ENCODE data around the gene CORO1A.

DNA sequence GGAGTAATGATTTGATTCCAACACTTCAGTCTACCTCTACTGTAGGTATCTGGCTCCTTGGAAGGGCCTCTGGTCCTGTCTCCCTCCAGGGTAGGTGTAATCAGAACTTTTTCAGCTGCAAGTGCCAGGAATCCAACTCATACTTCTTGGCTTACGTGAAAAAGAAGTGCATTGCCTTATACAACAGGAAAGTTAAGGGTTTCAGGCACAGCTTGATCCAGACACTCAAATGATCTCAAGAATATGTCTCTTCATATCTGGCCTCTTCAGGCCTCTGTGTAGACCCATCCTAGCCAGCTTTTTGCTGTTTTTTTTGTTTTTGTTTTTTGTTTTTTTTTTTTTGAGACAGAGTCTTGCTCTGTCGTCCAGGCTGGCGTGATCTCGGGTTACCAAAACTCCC, 4.2 kb upstream of the CORO1A start:
- TF ChIP-seq POLR2AphosphoS5 (IDR thresholded peaks at IDR 0.05): no peak
- TF ChIP-seq, protein P1, sequence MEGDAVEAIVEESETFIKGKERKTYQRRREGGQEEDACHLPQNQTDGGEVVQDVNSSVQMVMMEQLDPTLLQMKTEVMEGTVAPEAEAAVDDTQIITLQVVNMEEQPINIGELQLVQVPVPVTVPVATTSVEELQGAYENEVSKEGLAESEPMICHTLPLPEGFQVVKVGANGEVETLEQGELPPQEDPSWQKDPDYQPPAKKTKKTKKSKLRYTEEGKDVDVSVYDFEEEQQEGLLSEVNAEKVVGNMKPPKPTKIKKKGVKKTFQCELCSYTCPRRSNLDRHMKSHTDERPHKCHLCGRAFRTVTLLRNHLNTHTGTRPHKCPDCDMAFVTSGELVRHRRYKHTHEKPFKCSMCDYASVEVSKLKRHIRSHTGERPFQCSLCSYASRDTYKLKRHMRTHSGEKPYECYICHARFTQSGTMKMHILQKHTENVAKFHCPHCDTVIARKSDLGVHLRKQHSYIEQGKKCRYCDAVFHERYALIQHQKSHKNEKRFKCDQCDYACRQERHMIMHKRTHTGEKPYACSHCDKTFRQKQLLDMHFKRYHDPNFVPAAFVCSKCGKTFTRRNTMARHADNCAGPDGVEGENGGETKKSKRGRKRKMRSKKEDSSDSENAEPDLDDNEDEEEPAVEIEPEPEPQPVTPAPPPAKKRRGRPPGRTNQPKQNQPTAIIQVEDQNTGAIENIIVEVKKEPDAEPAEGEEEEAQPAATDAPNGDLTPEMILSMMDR (IDR thresholded peaks at IDR 0.05): no peak
- no peak for TF ChIP-seq POLR2A (IDR thresholded peaks at IDR 0.05)
